ENCODE data around the gene SEC16A. TPM values are rescaled to one million over a fixed set of nuclear protein-coding genes. Genes with fewer than 3 reads are reported as not detected.

SEC16A gene
- total and polyA plus RNA-seq, 8 donors, result 51.2 to 79.5 (median 61.3) TPM

DNA sequence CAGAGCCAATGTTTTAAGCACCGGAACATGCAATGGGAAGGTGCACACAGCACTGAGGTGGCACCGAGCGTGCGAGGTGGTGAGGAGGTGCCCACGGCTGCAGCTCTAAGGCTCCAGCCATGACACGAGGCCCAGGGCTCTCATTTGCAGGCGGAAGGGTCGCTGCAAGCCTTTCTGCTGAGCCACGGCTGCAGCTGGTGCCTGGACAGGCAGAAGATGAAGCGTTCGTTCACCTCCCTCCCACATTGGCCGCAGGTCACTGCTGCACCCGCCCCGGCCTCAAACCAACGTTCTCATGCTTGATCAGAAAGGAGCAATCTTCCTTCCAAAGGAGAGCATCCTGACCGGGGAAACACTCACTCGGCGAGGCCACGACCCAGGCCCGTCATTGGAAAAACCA is 38.7 kb downstream of the SEC16A start:
- Histone ChIP-seq H3K4me3 (no peak overlapping the region), H3K4me1 (peaks cover 0 to 12% of the 10 kb centered on the region in 2 donors), H3K9me3 (no peaks in the 10 kb centered on the region), H3K27ac (no peak overlapping the region), H3K27me3 (peaks cover 0 to 1% of the 10 kb centered on the region in 2 donors), H3K36me3 (peaks cover 0 to 87% of the 10 kb centered on the region in 2 donors)
- DNase-seq (no peak), ATAC-seq (no peak)
- TF ChIP-seq, protein P1, sequence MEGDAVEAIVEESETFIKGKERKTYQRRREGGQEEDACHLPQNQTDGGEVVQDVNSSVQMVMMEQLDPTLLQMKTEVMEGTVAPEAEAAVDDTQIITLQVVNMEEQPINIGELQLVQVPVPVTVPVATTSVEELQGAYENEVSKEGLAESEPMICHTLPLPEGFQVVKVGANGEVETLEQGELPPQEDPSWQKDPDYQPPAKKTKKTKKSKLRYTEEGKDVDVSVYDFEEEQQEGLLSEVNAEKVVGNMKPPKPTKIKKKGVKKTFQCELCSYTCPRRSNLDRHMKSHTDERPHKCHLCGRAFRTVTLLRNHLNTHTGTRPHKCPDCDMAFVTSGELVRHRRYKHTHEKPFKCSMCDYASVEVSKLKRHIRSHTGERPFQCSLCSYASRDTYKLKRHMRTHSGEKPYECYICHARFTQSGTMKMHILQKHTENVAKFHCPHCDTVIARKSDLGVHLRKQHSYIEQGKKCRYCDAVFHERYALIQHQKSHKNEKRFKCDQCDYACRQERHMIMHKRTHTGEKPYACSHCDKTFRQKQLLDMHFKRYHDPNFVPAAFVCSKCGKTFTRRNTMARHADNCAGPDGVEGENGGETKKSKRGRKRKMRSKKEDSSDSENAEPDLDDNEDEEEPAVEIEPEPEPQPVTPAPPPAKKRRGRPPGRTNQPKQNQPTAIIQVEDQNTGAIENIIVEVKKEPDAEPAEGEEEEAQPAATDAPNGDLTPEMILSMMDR (IDR thresholded peaks at IDR 0.05), result no peak
- intact Hi-C loops (cut with DNase I), result no loop called here

DNA sequence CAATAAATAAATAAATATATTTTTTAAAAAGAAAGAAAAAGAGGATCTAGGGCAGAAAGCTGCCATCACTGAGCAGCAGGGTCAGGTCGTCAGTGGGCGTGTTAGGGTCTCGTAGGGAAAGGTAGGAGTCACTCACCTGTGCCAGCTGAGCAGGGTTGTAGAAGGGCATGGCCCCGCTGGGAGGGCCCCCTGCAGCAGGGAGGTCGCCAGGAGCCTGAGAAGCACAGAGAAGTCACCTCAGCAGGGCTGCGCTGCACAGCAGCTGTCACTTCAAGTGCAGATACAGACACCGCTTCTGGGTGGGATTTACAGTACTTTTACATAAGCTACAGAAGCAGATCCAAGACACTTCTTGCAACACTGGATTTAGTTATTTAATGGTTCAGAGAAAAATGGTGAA is 39.2 kb downstream of the SEC16A start:
- TF ChIP-seq, protein P1 (IDR thresholded peaks at IDR 0.05), result no peak
- H3K4me1 ChIP-seq, result peaks cover 0 to 16% of the 10 kb centered on the region in 2 donors
- H3K9me3 ChIP-seq, result no peaks in the 10 kb centered on the region
- peaks cover 0 to 5% of the 10 kb centered on the region in 2 donors for H3K27me3 ChIP-seq
- DNase-seq, result no peak
- peaks cover 0 to 83% of the 10 kb centered on the region in 2 donors for H3K36me3 ChIP-seq
- no peak overlapping the region for H3K4me3 ChIP-seq
- intact Hi-C loops (cut with DNase I), result no loop called here
- no peak for ATAC-seq
- no peak overlapping the region for H3K27ac ChIP-seq

- Histone ChIP-seq H3K27ac (no peak overlapping the region), H3K4me3 (no peak overlapping the region), H3K27me3 (peaks cover 0 to 11% of the 10 kb centered on the region in 2 donors), H3K4me1 (peaks cover 2 to 22% of the 10 kb centered on the region in 2 donors), H3K36me3 (peaks cover 0 to 81% of the 10 kb centered on the region in 2 donors), H3K9me3 (no peaks in the 10 kb centered on the region)
- DNase-seq (no peak), ATAC-seq (no peak)
- intact Hi-C loops (cut with DNase I), result no loop called here
- TF ChIP-seq, protein P1 (IDR thresholded peaks at IDR 0.05), result no peak
Measured at GRCh38 chr9:136443087-136443486, 39.8 kb downstream of the SEC16A start.

DNA sequence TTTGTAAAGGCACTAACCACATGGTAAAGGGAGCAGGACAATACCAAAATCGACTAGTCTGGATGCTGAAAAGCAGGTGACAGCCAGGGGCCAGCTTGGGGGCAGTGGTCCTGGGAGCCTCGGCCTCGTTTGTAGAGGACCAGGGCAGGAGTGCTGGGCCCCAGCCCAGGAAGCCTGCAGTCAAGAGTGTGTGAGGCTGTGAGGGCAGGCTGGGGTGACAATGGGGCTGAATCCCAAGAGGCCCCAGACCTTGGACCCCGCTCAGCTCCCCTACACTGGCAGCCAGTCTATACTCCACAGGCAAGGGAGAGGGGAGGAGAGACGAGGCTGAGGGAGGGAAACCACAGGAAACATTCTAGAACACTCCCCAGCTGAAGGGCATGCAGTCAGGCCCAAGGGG is 40.6 kb downstream of the SEC16A start:
- no peaks in the 10 kb centered on the region for H3K9me3 ChIP-seq
- ATAC-seq (no peak), DNase-seq (no peak)
- intact Hi-C loops (cut with DNase I), result no loop called here
- H3K27ac ChIP-seq, result no peak overlapping the region
- H3K4me1 ChIP-seq, result peaks cover 10 to 30% of the 10 kb centered on the region in 2 donors
- H3K4me3 ChIP-seq, result no peak overlapping the region
- peaks cover 0 to 72% of the 10 kb centered on the region in 2 donors for H3K36me3 ChIP-seq
- TF ChIP-seq, protein P1 (IDR thresholded peaks at IDR 0.05), result no peak
- peaks cover 0 to 11% of the 10 kb centered on the region in 2 donors for H3K27me3 ChIP-seq

DNA sequence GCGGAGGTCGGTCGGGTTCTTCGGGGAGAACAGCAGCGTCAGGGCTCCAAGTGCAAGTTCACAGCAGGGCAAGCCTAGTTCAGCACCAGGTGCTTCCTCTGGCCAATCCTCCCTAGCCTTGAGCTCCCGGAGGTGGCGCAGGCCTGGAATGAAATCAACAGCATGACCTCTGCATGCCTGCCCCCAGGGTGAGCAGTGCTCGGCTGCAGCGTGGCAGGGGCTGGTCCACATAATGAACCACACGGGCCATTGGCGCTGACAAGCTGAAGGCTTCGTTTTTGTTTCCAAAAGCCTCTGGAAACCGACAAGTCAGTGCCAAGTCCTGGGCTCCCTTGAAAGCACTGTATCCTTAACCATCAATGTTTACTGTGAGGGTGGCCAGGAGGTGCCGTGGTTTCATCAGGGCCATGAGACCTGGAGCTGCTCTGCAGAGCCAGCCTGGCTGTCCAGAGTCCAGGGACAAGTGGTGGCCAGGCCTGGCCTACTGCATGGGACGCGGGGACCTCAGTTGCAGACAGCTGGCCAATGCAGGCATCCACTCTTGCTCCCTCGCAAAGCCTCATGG is 41.1 kb downstream of the SEC16A start:
- Histone ChIP-seq H3K4me1 (peaks cover 13 to 35% of the 10 kb centered on the region in 2 donors), H3K27ac (no peak overlapping the region), H3K27me3 (peaks cover 0 to 11% of the 10 kb centered on the region in 2 donors), H3K4me3 (no peak overlapping the region), H3K9me3 (no peaks in the 10 kb centered on the region), H3K36me3 (peaks cover 0 to 67% of the 10 kb centered on the region in 2 donors)
- ATAC-seq, result no peak
- TF ChIP-seq, protein P1 (IDR thresholded peaks at IDR 0.05), result no peak
- no peak for DNase-seq
- intact Hi-C loops (cut with DNase I), result no loop called here

Measured in left lung (tissue), 10 donors.